Astrocyte (in vitro differentiated cells and primary cell): Measurements from ENCODE around the gene NFE2L1. TPM values are rescaled to one million over a fixed set of nuclear protein-coding genes. Genes with fewer than 3 reads are reported as not detected.

Source experiments
- DNase-seq: peaks from one replicate; pipeline ENCODE4 v3.0.0-alpha.2; 2010; ENCODE audit warnings: low read depth
- FAIRE-seq: peaks from 2 replicates; lab custom pipeline; 2011; peaks lifted over from hg19 to GRCh38; lab: Jason Lieb, UNC
- H2AFZ ChIP-seq: 2 replicates; pipeline ENCODE4 v1.6.0; 2012; ENCODE audit warnings: low read depth, low read length, inconsistent platforms
- H3K27ac ChIP-seq: 2 replicates; pipeline ENCODE4 v1.5.1; 2011; ENCODE audit warnings: low read depth, low read length, inconsistent platforms
- H3K27me3 ChIP-seq: 2 replicates; pipeline ENCODE4 v1.6.0; 2011; ENCODE audit warnings: low read length, inconsistent platforms; ENCODE audit not compliant: insufficient read depth
- H3K36me3 ChIP-seq: 2 replicates; pipeline ENCODE4 v1.5.1; 2011; ENCODE audit warnings: low read length, inconsistent platforms; ENCODE audit not compliant: insufficient read depth
- H3K4me1 ChIP-seq: 2 replicates; pipeline ENCODE4 v1.5.1; 2011; ENCODE audit warnings: low read length, inconsistent platforms; ENCODE audit not compliant: insufficient read depth
- H3K4me2 ChIP-seq: 2 replicates; pipeline ENCODE4 v1.6.0; 2012; ENCODE audit warnings: low read length, inconsistent platforms
- H3K4me3 ChIP-seq: 2 replicates; pipeline ENCODE4 v1.5.1; 2011; ENCODE audit warnings: low read depth, mild to moderate bottlenecking, low read length, inconsistent platforms; ENCODE audit not compliant: insufficient read depth
- H3K79me2 ChIP-seq: 2 replicates; pipeline ENCODE4 v1.6.0; 2012; ENCODE audit warnings: mild to moderate bottlenecking, low read length, inconsistent platforms; ENCODE audit not compliant: insufficient read depth
- H3K9ac ChIP-seq: 2 replicates; pipeline ENCODE4 v1.6.0; 2012; ENCODE audit warnings: mild to moderate bottlenecking, low read length, inconsistent platforms
- H3K9me3 ChIP-seq: 2 replicates; pipeline ENCODE4 v1.5.1; 2012; ENCODE audit warnings: low read depth, mild to moderate bottlenecking, low read length, inconsistent platforms; ENCODE audit not compliant: insufficient read depth
- H4K20me1 ChIP-seq: 2 replicates; pipeline ENCODE4 v1.6.0; 2012; ENCODE audit warnings: low read length, inconsistent platforms; ENCODE audit not compliant: insufficient read depth
- H3K27ac Mint-ChIP-seq: one replicate; pipeline ENCODE4 v1.8.0; 2021; ENCODE audit warnings: mild to moderate bottlenecking, mixed read lengths; ENCODE audit not compliant: unreplicated experiment
- H3K27me3 Mint-ChIP-seq: one replicate; pipeline ENCODE4 v1.8.0; 2021; ENCODE audit warnings: low read depth, mixed read lengths; ENCODE audit not compliant: unreplicated experiment
- H3K36me3 Mint-ChIP-seq: one replicate; pipeline ENCODE4 v1.8.0; 2021; ENCODE audit warnings: low read depth, mixed read lengths; ENCODE audit not compliant: unreplicated experiment
- H3K4me1 Mint-ChIP-seq: one replicate; pipeline ENCODE4 v1.8.0; 2021; ENCODE audit warnings: low read depth, mixed read lengths; ENCODE audit not compliant: unreplicated experiment
- H3K4me3 Mint-ChIP-seq: one replicate; pipeline ENCODE4 v1.8.0; 2021; ENCODE audit warnings: mild to moderate bottlenecking, moderate library complexity, mixed read lengths; ENCODE audit not compliant: unreplicated experiment
- H3K9me3 Mint-ChIP-seq: one replicate; pipeline ENCODE4 v1.8.0; 2021; ENCODE audit warnings: mild to moderate bottlenecking, mixed read lengths; ENCODE audit not compliant: unreplicated experiment
- CTCF ChIP-seq: IDR thresholded peaks from 2 replicates; pipeline ENCODE4 v1.5.1; 2011; ENCODE audit warnings: low read depth, mild to moderate bottlenecking, inconsistent platforms, low read length, moderate library complexity; ENCODE audit not compliant: insufficient read depth
- EZH2 ChIP-seq: IDR thresholded peaks from 2 replicates; pipeline ENCODE4 v1.6.1; 2012; ENCODE audit warnings: mild to moderate bottlenecking, low read length, inconsistent platforms; ENCODE audit not compliant: insufficient read depth
- total RNA-seq: library from RNA; stranded (reverse); gene quantifications from 2 replicates; pipeline ENCODE4 v1.2.1, GENCODE V29; 2021

Gene NFE2L1
- total RNA-seq, 1 donor from 2014 or later, result 344 TPM

- no peak overlapping the region for H3K4me3 Mint-ChIP-seq
- H2AFZ ChIP-seq, result no peak overlapping the region
- H3K4me2 ChIP-seq, result no peak overlapping the region
- no peaks in the 10 kb centered on the region for H3K9me3 ChIP-seq
- H3K9ac ChIP-seq, result no peak overlapping the region
- no peaks in the 10 kb centered on the region for H3K9me3 Mint-ChIP-seq
- no peak for TF ChIP-seq CTCF
- TF ChIP-seq EZH2, result no peak
- DNase-seq (no peak), FAIRE-seq (no peak)
- peaks cover 9% of the 10 kb centered on the region for H3K4me1 ChIP-seq
- H3K4me1 Mint-ChIP-seq, result peaks cover 3% of the 10 kb centered on the region
- H3K27me3 Mint-ChIP-seq, result peaks cover 14% of the 10 kb centered on the region
- H3K4me3 ChIP-seq, result no peak overlapping the region
- peaks cover 4% of the 10 kb centered on the region for H3K79me2 ChIP-seq
- H3K27ac ChIP-seq, result no peak overlapping the region
- no peaks in the 10 kb centered on the region for H3K27me3 ChIP-seq
- H3K36me3 ChIP-seq, result no peaks in the 10 kb centered on the region
- no peak overlapping the region for H3K27ac Mint-ChIP-seq
- no peaks in the 10 kb centered on the region for H4K20me1 ChIP-seq
- peaks cover 6% of the 10 kb centered on the region for H3K36me3 Mint-ChIP-seq
These were observed 9.5 kb upstream of the NFE2L1 start for GRCh38 chr17:48038687-48039086.

- H3K4me1 Mint-ChIP-seq, result peaks cover 20% of the 10 kb centered on the region
- no peak for TF ChIP-seq EZH2
- TF ChIP-seq CTCF, result no peak
- H3K9me3 Mint-ChIP-seq, result no peaks in the 10 kb centered on the region
- no peak overlapping the region for H3K4me3 ChIP-seq
- no peak for DNase-seq
- H3K4me1 ChIP-seq, result peaks cover 13% of the 10 kb centered on the region
- H3K4me2 ChIP-seq, result no peak overlapping the region
- H3K27me3 ChIP-seq, result no peaks in the 10 kb centered on the region
- peaks cover 1% of the 10 kb centered on the region for H3K36me3 Mint-ChIP-seq
- H2AFZ ChIP-seq, result no peak overlapping the region
- H4K20me1 ChIP-seq, result no peaks in the 10 kb centered on the region
- H3K27ac Mint-ChIP-seq, result no peak overlapping the region
- H3K79me2 ChIP-seq, result peaks cover 16% of the 10 kb centered on the region
- no peak overlapping the region for H3K9ac ChIP-seq
- no peak overlapping the region for H3K4me3 Mint-ChIP-seq
- H3K27ac ChIP-seq, result no peak overlapping the region
- no peaks in the 10 kb centered on the region for H3K9me3 ChIP-seq
- H3K36me3 ChIP-seq, result no peaks in the 10 kb centered on the region
- FAIRE-seq, result no peak
- H3K27me3 Mint-ChIP-seq, result peaks cover 6% of the 10 kb centered on the region
These were observed 5.0 kb upstream of the NFE2L1 start for GRCh38 chr17:48043176-48043575.

- Histone ChIP-seq H3K79me2 (peaks cover 28% of the 10 kb centered on the region), H3K27me3 (no peaks in the 10 kb centered on the region), H4K20me1 (no peaks in the 10 kb centered on the region), H3K27ac (no peak overlapping the region), H3K4me1 (peaks cover 17% of the 10 kb centered on the region), H3K9ac (no peak overlapping the region), H2AFZ (no peak overlapping the region), H3K4me2 (no peak overlapping the region), H3K9me3 (no peaks in the 10 kb centered on the region), H3K4me3 (no peak overlapping the region), H3K36me3 (no peaks in the 10 kb centered on the region)
- Mint-ChIP-seq H3K4me3 (peak overlapping the region; percentile 27), H3K4me1 (peaks cover 21% of the 10 kb centered on the region), H3K36me3 (peaks cover 1% of the 10 kb centered on the region), H3K27ac (peak overlapping the region; percentile 82), H3K9me3 (no peaks in the 10 kb centered on the region), H3K27me3 (peaks cover 2% of the 10 kb centered on the region)
- FAIRE-seq, result no peak
- TF ChIP-seq EZH2 (no peak), CTCF (no peak)
- no peak for DNase-seq
These were observed 3.3 kb upstream of the NFE2L1 start for GRCh38 chr17:48044851-48045250.
